Stimulated activated CD4-positive, alpha-beta T cell treated with anti-CD3 and anti-CD28 coated beads, TNF-alpha, amount 100 ng/mL, for 48 hours (primary cell): Measurements from ENCODE around the gene AP5Z1.

ENCODE experiments used
- DNase-seq, 3 donors: peaks; one replicate each; pipeline ENCODE4 v3.0.0-alpha.2; 2020; ENCODE audit warnings: low read depth in 3 of 3

The AP5Z1 gene

GRCh38 chr7:4745265-4745919 is 30.0 kb upstream of the AP5Z1 start:
- DNase-seq, result no peak

- no peak for DNase-seq
Measured at GRCh38 chr7:4745971-4746919, 29.2 kb upstream of the AP5Z1 start.

GRCh38 chr7:4747013-4747412 is 28.4 kb upstream of the AP5Z1 start:
- DNase-seq, result no peak

GRCh38 chr7:4747746-4748145 is 27.7 kb upstream of the AP5Z1 start:
- no peak for DNase-seq

GRCh38 chr7:4748231-4748681 is 27.2 kb upstream of the AP5Z1 start:
- no peak for DNase-seq

GRCh38 chr7:4749363-4749762 is 26.1 kb upstream of the AP5Z1 start:
- no peak for DNase-seq

GRCh38 chr7:4749798-4750197 is 25.6 kb upstream of the AP5Z1 start:
- no peak for DNase-seq

GRCh38 chr7:4751398-4751947 is 23.9 kb upstream of the AP5Z1 start:
- no peak for DNase-seq

GRCh38 chr7:4753598-4754432 is 21.6 kb upstream of the AP5Z1 start:
- peak; percentile 64 to 84 (median 80) for DNase-seq

- DNase-seq, result no peak
Measured at GRCh38 chr7:4754433-4755010, 20.9 kb upstream of the AP5Z1 start.

GRCh38 chr7:4755045-4755444 is 20.4 kb upstream of the AP5Z1 start:
- DNase-seq, result no peak

- no peak for DNase-seq
Measured at GRCh38 chr7:4758111-4758510, 17.3 kb upstream of the AP5Z1 start.

- no peak for DNase-seq
Measured at GRCh38 chr7:4758791-4759190, 16.6 kb upstream of the AP5Z1 start.

GRCh38 chr7:4759211-4759610 is 16.2 kb upstream of the AP5Z1 start:
- DNase-seq, result no peak

GRCh38 chr7:4760952-4761351 is 14.5 kb upstream of the AP5Z1 start:
- no peak for DNase-seq

- no peak for DNase-seq
Measured at GRCh38 chr7:4762121-4763055, 13.0 kb upstream of the AP5Z1 start.

GRCh38 chr7:4763091-4763793 is 12.2 kb upstream of the AP5Z1 start:
- DNase-seq, result no peak

- DNase-seq, result no peak
Measured at GRCh38 chr7:4763794-4764185, 11.6 kb upstream of the AP5Z1 start.

- DNase-seq, result no peak
Measured at GRCh38 chr7:4764402-4765007, 10.9 kb upstream of the AP5Z1 start.
